Inflammatory macrophage treated with lipopolysaccharide for 4 hours (primary cell): ENCODE measurements around the gene TMEM181.
"Not testable (repeated sequence)": the region's sequence is repeated elsewhere in the genome, so short reads cannot be mapped to it uniquely, and the experiment has no call there.

Source experiments
- DNase-seq: peaks from one replicate; pipeline ENCODE4 v3.0.0-alpha.2; 2020

The TMEM181 gene

GRCh38 chr6:158644231-158645063 is 84.6 kb downstream of the TMEM181 start, which contains the start of gene DYNLT1:
Gene DYNLT1 (minus strand): TSS chr6:158644743. CDS start chr6:158644708, 35 bp downstream.
- DNase-seq: peak; percentile 92

GRCh38 chr6:158645064-158646022 is 85.5 kb downstream of the TMEM181 start:
- no peak for DNase-seq

GRCh38 chr6:158646023-158646910 is 86.4 kb downstream of the TMEM181 start:
- no peak for DNase-seq

GRCh38 chr6:158647501-158647900 is 87.6 kb downstream of the TMEM181 start:
- no peak for DNase-seq

GRCh38 chr6:158648682-158649131 is 88.8 kb downstream of the TMEM181 start:
- DNase-seq: peak; percentile 65

GRCh38 chr6:158649289-158650143 is 89.6 kb downstream of the TMEM181 start, which contains the start of gene SYTL3:
Gene SYTL3 (plus strand): TSS chr6:158650054. CDS start chr6:158663269, 13,215 bp downstream.
- DNase-seq: peak; percentile 90

- DNase-seq: not testable (repeated sequence)
Measured at GRCh38 chr6:158651981-158652737, 92.3 kb downstream of the TMEM181 start.

GRCh38 chr6:158653577-158654354 is 93.9 kb downstream of the TMEM181 start:
- peak; percentile 52 for DNase-seq

GRCh38 chr6:158654498-158654897 is 94.6 kb downstream of the TMEM181 start:
- DNase-seq: peak; percentile 92

GRCh38 chr6:158654960-158655489 is 95.1 kb downstream of the TMEM181 start:
- peak; percentile 73 for DNase-seq

- peak; percentile 21 for DNase-seq
Measured at GRCh38 chr6:158655569-158656450, 95.9 kb downstream of the TMEM181 start.

GRCh38 chr6:158656986-158657385 is 97.1 kb downstream of the TMEM181 start:
- not testable (repeated sequence) for DNase-seq

- DNase-seq: peak; percentile 37
Measured at GRCh38 chr6:158660333-158660754, 100.5 kb downstream of the TMEM181 start.

- DNase-seq: peak; percentile 27
Measured at GRCh38 chr6:158661156-158661685, 101.3 kb downstream of the TMEM181 start.

GRCh38 chr6:158662607-158662953 is 102.7 kb downstream of the TMEM181 start:
- no peak for DNase-seq

- DNase-seq: no peak
Measured at GRCh38 chr6:158662954-158663624, 103.2 kb downstream of the TMEM181 start.

GRCh38 chr6:158663625-158664165 is 103.8 kb downstream of the TMEM181 start:
- no peak for DNase-seq
